T-helper 1 cell treated with Interleukin-12 subunit alpha and Interleukin-12 subunit beta and Interleukin-4 antibody, amounts not matched to agents 30 μg/mL and 1 μg/mL, for 36 hours (primary cell): ENCODE results near the gene CNTLN.
"Not testable (repeated sequence)": the region's sequence is repeated elsewhere in the genome, so short reads cannot be mapped to it uniquely, and the experiment has no call there.

ENCODE experiments used
- H3K27ac Mint-ChIP-seq: one replicate; pipeline ENCODE4 v1.8.0; 2021; ENCODE audit warnings: mild to moderate bottlenecking, mixed read lengths
- H3K27me3 Mint-ChIP-seq: one replicate; pipeline ENCODE4 v1.8.0; 2021; ENCODE audit warnings: low read depth, mixed read lengths
- H3K36me3 Mint-ChIP-seq: one replicate; pipeline ENCODE4 v1.8.0; 2021; ENCODE audit warnings: low read depth, mixed read lengths
- H3K4me1 Mint-ChIP-seq: one replicate; pipeline ENCODE4 v1.8.0; 2021; ENCODE audit warnings: low read depth, mixed read lengths
- H3K4me3 Mint-ChIP-seq: one replicate; pipeline ENCODE4 v1.8.0; 2021; ENCODE audit warnings: mild to moderate bottlenecking, moderate library complexity, mixed read lengths
- H3K9me3 Mint-ChIP-seq: one replicate; pipeline ENCODE4 v1.8.0; 2021; ENCODE audit warnings: mixed read lengths

The CNTLN gene

DNA sequence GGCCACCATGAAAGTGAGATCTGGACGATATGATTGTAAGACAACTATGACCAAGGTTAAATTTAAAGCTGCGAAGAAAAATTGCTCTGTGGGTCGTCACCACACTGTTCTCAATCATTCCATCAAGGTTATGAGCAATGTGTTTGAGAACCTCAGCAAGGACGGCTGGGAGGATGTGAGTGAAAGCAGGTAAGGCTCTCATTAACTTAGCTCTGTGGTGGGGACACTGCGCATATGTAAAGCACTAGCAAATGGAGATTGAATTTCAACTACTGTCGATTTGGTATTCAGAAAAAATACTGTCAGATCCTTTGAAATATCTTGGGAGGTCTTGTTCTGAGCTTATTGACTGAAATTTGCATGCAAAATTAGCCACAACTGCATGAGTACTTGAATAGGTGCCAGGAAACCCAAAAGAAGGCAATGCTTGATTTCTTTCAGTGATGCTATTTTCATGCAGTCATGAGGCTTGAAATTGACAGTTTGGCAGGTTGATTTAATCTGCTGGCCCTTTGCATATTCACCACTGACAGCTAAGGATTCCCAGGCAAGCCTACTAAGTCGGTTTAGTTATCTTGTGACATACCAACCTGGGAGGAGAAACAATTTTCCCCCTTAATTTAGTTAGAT, 260.2 kb downstream of the CNTLN start:
- Mint-ChIP-seq H3K9me3 (no peaks in the 10 kb centered on the region), H3K36me3 (no peaks in the 10 kb centered on the region), H3K4me3 (no peak overlapping the region), H3K4me1 (no peaks in the 10 kb centered on the region), H3K27ac (no peak overlapping the region), H3K27me3 (no peaks in the 10 kb centered on the region)

DNA sequence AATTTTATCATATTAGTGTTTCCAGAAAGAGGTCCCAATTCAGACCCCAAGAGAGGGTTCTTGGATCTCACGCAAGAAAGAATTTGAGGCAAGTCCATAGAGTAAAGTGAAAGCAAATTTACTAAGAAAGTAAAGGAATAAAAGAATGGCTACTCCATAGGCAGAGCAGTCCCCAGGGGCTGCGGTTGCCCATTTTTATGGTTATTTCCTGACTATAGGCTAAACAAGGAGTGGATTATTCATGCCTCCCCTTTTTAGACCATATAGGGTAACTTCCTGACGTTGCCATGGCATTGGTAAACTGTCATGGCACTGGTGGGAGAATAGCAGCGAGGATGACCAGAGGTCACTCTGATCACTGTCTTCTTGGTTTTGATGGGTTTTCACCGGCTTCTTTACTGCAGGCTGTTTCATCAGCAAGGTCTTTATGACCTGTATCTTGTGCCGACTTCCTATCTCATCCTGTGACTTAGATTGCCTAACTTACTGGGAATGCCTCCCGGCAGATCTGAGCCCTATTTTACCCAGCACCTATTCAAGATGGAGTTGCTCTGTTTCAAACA, 262.4 kb downstream of the CNTLN start:
- H3K27ac Mint-ChIP-seq, H3K4me3 Mint-ChIP-seq, H3K27me3 Mint-ChIP-seq, H3K9me3 Mint-ChIP-seq, H3K36me3 Mint-ChIP-seq, H3K4me1 Mint-ChIP-seq: not testable (repeated sequence)

DNA sequence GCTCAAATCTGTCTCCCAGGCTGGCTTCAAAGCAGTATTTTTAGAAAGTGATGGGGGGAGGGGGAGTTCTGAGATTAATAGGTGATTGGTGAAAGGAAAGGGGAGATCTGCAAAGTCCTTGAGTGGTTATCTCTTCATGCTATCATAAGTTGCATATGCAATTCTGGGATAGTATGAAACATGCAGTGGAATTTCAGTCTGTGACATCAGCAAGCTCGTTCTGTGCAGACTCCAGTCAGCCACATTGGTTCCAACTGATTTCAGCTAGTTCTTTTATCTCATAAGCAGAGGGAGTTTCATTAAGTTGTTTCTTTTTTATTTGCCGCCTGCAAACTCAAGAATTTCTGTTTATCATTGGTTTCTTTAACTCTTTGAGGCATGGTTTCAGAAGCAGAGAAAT, 263.5 kb downstream of the CNTLN start:
- no peaks in the 10 kb centered on the region for H3K27me3 Mint-ChIP-seq
- H3K27ac Mint-ChIP-seq, result no peak overlapping the region
- H3K4me3 Mint-ChIP-seq, result no peak overlapping the region
- no peaks in the 10 kb centered on the region for H3K4me1 Mint-ChIP-seq
- no peaks in the 10 kb centered on the region for H3K9me3 Mint-ChIP-seq
- no peaks in the 10 kb centered on the region for H3K36me3 Mint-ChIP-seq

DNA sequence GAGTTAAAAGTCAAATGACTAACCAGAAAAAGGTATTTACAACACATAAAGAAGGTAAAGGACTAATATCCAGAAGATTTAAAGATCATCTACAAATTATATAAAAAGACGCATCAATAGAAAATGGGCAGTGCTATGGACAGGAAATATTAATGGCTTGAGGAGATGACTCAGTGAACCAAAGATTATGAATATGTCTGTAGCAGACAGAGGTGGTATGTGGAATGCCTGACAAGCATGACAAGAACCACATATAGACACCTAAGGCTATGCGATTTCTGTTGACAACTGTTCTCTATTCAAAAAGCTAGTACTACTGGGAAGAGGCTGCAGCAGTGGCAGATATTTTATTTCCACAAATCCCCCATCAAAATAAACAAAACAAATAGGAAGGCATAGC, 267.0 kb downstream of the CNTLN start:
- H3K9me3 Mint-ChIP-seq, result peaks cover 8% of the 10 kb centered on the region
- no peaks in the 10 kb centered on the region for H3K36me3 Mint-ChIP-seq
- H3K27me3 Mint-ChIP-seq, result no peaks in the 10 kb centered on the region

DNA sequence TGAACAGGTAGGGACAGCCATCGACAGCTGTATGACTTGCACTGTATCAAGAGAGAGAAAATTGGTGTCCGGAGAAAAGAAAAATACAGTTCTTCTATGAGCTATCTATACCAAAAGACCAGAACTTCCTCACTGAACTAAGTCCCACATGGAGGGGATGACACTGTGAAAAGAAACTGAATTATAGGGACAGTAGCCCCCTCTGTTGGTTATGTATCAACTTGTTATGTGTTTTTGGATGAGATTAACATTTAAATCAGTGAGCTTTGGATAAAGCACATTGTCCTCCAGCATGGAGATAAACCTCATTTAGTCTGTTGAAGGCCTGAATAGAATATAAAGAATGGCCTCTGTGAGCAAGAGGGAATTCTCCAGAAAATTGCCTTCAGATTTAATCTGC, 267.5 kb downstream of the CNTLN start:
- peaks cover 8% of the 10 kb centered on the region for H3K9me3 Mint-ChIP-seq
- H3K27me3 Mint-ChIP-seq, result no peaks in the 10 kb centered on the region

More for the DNA sequence above, 267.0 kb downstream of the CNTLN start:
- Mint-ChIP-seq H3K27ac (no peak overlapping the region), H3K4me3 (no peak overlapping the region), H3K4me1 (no peaks in the 10 kb centered on the region)

DNA sequence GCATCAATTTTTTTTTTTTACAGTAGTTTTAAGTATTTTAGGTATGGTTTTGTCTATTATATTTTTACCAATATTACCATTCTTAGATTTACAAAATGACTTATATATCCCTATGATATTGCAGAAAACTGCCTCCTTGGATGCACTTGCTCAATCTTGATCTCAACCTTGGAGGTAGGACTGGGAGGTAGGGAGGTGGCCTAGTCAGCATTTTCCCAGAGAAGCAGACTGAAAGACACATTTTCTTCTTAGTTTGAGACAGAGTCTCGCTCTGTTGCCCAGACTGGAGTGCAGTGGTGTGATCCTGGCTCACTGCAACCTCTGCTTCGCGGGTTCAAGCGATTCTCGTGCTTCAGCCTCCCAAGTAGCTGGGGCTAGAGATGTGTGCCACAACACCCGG, 268.7 kb downstream of the CNTLN start:
- no peaks in the 10 kb centered on the region for H3K36me3 Mint-ChIP-seq
- H3K27ac Mint-ChIP-seq, result no peak overlapping the region
- no peaks in the 10 kb centered on the region for H3K4me1 Mint-ChIP-seq
- H3K27me3 Mint-ChIP-seq, result no peaks in the 10 kb centered on the region
- H3K9me3 Mint-ChIP-seq, result peaks cover 8% of the 10 kb centered on the region
- no peak overlapping the region for H3K4me3 Mint-ChIP-seq

More for the DNA sequence above, 267.5 kb downstream of the CNTLN start:
- no peaks in the 10 kb centered on the region for H3K36me3 Mint-ChIP-seq
- no peak overlapping the region for H3K27ac Mint-ChIP-seq
- no peak overlapping the region for H3K4me3 Mint-ChIP-seq
- no peaks in the 10 kb centered on the region for H3K4me1 Mint-ChIP-seq

DNA sequence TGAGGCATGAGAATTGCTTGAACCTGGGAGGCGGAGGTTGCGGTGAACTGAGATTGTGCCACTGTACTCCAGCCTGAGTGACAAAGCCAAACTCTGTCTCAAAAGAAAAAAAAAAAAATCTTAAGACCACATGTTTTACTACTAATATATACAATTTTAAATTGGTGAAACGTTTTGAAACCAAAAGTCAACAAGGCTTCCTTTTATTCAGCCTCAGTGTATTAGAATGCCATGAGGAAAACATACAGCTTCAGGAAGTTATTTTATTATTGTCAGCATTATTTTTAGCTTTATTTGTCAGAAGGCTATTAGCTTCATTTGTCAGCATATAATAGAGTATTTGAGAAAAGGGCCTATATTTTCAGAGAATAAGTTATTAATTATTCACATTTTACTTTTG, 280.1 kb downstream of the CNTLN start:
- no peaks in the 10 kb centered on the region for H3K4me1 Mint-ChIP-seq

DNA sequence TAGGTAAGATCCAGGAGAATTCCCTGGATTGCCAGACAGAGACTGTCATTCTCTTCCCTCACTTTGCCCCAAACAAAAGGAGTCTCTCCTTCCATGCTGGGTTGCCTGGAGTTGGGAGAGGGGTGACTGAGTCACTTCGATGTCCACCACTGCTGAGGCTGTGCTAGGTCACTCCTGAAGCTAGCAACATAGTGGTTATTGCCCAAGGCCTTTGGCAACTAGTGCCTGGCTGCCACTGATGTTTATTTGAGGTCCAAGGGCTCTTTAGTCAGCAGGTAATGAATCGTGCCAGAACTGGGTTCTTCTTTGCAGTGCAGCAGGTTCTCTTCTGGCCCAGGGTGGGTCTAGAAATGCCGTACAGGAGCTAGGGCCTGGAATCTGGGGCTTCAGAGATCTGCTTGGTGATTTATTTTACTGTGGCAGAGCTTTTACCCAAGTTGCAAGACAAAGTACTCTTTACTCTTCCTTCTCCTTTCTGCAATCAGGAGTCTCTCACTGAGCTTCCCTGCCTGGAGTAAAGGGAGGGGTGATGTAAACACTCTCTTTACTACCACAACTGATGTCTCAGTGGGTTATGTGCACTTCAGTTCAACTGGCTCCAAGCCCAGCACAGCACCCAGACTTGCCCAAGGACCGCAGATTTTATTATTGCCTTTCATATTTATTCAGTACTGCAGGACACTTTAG, 288.3 kb downstream of the CNTLN start:
- no peak overlapping the region for H3K27ac Mint-ChIP-seq
- H3K4me1 Mint-ChIP-seq, result no peaks in the 10 kb centered on the region
- H3K36me3 Mint-ChIP-seq, result no peaks in the 10 kb centered on the region
- no peaks in the 10 kb centered on the region for H3K27me3 Mint-ChIP-seq
- no peaks in the 10 kb centered on the region for H3K9me3 Mint-ChIP-seq
- H3K4me3 Mint-ChIP-seq, result no peak overlapping the region

More for the DNA sequence above, 280.1 kb downstream of the CNTLN start:
- Mint-ChIP-seq H3K36me3 (no peaks in the 10 kb centered on the region), H3K4me3 (no peak overlapping the region), H3K27me3 (no peaks in the 10 kb centered on the region), H3K27ac (no peak overlapping the region), H3K9me3 (peaks cover 6% of the 10 kb centered on the region)

DNA sequence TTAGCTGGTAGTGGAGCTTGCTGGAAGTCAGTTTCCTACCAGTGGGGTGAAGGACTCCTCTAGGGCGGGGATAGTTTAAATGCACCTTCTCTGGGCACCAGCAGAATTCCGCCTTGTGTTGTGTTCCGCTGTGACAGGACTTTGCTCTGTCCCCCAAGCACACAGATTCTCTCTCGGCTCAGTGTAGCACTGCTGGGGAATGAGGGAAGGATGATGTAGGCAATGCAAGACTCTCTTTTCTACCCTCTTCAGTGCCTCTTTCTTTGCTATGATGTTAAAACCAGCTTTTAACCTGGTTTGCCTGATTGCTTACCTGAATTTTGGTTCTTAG, 288.8 kb downstream of the CNTLN start:
- Mint-ChIP-seq H3K9me3 (no peaks in the 10 kb centered on the region), H3K36me3 (no peaks in the 10 kb centered on the region), H3K27ac (no peak overlapping the region), H3K4me1 (no peaks in the 10 kb centered on the region), H3K4me3 (no peak overlapping the region), H3K27me3 (no peaks in the 10 kb centered on the region)

DNA sequence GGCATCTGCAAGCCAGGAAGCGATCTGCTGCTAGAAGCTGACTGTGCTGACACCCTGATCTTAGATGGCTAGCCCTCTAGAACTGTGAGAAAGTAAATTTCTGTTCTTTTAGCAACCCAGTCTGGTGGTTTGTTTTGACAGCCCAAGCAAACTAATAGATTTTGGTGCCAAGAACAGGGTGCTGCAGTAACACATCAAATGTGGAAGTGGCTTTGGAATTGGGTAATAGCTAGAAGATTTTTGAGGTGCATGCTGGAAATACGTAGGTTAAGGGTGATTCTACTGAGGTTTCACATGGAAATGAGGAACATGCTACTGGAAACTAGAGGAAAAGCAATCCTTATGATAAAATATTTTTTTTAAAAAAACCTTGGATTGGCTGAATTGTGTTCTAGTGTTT, 290.5 kb downstream of the CNTLN start:
- no peaks in the 10 kb centered on the region for H3K9me3 Mint-ChIP-seq
- H3K4me3 Mint-ChIP-seq, result no peak overlapping the region
- H3K27me3 Mint-ChIP-seq, result no peaks in the 10 kb centered on the region
- no peaks in the 10 kb centered on the region for H3K4me1 Mint-ChIP-seq
- no peak overlapping the region for H3K27ac Mint-ChIP-seq
- H3K36me3 Mint-ChIP-seq, result no peaks in the 10 kb centered on the region

DNA sequence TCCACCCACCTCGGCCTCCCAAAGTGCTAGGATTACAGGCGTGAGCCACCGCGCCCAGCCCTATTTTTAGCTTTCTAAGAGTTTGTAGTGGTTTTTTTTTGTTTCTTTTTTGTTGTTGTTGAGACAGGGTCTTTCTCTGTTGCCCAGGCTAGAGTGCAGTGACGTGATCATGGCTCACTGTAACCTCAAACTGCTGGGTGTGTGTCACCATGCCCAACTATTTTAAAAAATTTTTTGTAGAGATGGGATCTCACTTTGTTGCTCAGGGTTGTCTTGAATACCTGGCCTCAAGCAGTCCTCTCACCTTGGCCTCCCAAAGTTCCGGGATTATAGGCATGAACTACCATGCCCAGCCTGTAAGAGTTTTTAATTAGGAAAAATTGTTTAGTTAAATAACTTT, 298.7 kb downstream of the CNTLN start:
- no peaks in the 10 kb centered on the region for H3K27me3 Mint-ChIP-seq
- H3K36me3 Mint-ChIP-seq, result no peaks in the 10 kb centered on the region
- no peaks in the 10 kb centered on the region for H3K9me3 Mint-ChIP-seq
- no peak overlapping the region for H3K27ac Mint-ChIP-seq
- H3K4me1 Mint-ChIP-seq, result no peaks in the 10 kb centered on the region
- H3K4me3 Mint-ChIP-seq, result no peak overlapping the region

DNA sequence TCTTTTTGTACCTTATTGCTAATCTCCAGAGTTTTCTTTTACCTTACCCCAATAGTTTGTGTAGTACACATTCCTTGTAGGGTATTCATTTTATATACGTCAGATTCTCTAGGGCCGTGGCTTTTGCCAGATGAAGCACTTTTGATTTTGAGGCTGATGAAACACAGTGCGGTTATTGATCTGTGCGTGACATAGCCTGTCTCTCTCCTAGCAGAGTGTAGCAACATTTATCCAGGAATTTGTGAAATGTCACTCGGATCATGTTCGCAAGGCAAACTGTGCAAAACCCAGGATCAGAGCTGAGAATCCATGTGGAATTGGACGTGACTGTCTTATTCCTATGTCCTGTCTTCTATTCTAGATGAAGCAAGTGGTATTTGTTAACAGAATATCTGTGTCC, 302.0 kb downstream of the CNTLN start:
- Mint-ChIP-seq H3K4me3 (no peak overlapping the region), H3K27me3 (no peaks in the 10 kb centered on the region), H3K27ac (no peak overlapping the region), H3K36me3 (no peaks in the 10 kb centered on the region), H3K4me1 (no peaks in the 10 kb centered on the region), H3K9me3 (peaks cover 6% of the 10 kb centered on the region)

DNA sequence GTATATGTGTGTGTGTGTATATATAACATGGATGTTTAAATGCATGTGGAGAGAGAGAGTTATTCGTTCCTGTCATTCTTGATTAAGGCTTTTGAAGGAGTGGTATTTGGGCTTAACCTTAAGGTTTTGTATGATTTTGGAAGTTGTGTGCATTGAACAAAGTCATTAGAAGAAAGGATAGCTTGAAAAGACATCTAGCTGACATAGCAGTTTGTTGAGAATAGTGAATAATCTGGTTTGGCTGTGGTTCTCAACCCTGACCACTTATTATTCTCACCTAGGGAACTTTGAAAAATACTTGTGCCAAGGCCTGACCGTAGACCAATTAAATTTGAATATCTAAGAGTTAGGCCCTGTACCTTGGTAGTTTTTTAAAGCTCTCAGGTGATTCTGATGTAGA, 303.0 kb downstream of the CNTLN start:
- no peaks in the 10 kb centered on the region for H3K27me3 Mint-ChIP-seq

DNA sequence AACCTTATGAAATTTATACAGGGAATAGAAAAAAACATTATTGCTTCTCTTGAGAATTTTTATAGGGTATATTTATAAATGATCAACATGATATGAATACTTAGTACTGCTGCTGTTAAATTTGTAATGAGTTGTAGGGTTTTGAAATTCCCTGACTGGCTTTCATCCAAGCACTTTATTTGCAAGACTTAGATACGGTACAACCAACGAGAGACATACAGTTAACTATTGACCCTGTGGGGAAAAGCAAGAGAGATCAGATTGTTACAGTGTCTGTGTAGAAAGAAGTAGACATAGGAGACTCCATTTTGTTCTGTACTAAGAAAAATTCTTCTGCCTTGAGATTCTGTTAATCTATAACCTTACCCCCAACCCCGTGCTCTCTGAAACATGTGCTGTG, 310.3 kb downstream of the CNTLN start:
- not testable (repeated sequence) for H3K27me3 Mint-ChIP-seq, H3K4me1 Mint-ChIP-seq, H3K9me3 Mint-ChIP-seq, H3K27ac Mint-ChIP-seq, H3K36me3 Mint-ChIP-seq, H3K4me3 Mint-ChIP-seq

More for the DNA sequence above, 303.0 kb downstream of the CNTLN start:
- Mint-ChIP-seq H3K27ac (no peak overlapping the region), H3K4me1 (no peaks in the 10 kb centered on the region), H3K9me3 (peaks cover 6% of the 10 kb centered on the region), H3K4me3 (no peak overlapping the region), H3K36me3 (no peaks in the 10 kb centered on the region)

DNA sequence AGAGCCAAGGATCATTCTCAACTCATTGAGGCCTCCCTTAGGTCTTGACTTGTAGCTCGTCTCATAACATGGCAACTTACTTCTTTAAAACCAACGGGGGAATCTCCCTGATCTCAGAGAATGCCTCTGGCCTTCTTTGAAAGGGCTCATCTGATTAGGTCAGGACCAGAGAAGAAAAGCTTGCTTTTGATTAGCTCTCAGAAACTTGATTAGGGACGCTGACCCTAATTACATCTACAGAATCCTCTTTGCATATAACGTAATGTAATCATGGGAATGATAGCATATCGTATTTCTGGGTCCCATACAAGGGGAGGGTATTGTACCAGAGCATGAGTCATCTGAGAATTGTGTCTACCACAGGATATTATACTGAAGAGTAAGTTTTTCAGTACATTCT, 318.9 kb downstream of the CNTLN start:
- no peak overlapping the region for H3K4me3 Mint-ChIP-seq
- no peaks in the 10 kb centered on the region for H3K9me3 Mint-ChIP-seq
- peaks cover 1% of the 10 kb centered on the region for H3K4me1 Mint-ChIP-seq
- H3K27me3 Mint-ChIP-seq, result no peaks in the 10 kb centered on the region
- H3K27ac Mint-ChIP-seq, result no peak overlapping the region
- no peaks in the 10 kb centered on the region for H3K36me3 Mint-ChIP-seq
